Peyer's patch (tissue), 4 donors: Measurements from ENCODE around the gene HOXB5.

Experiments used
- POLR2A ChIP-seq, 2 donors: fragments of 450-650 bp; IDR thresholded peaks; one replicate each; pipeline ENCODE4 v1.5.1; 2017; ENCODE audit warnings: antibody characterized with exemption in 2 of 2, mild to moderate bottlenecking in 2 of 2, moderate library complexity in 2 of 2
- TF ChIP-seq, protein P1 (sequence below), 6 experiments: fragments of 450-650 bp in 4 of 6; fragments of 200-600 bp in 2 of 6; sonication (generic) in 1 of 6; IDR thresholded peaks; one replicate each; pipeline ENCODE4 v1.5.1; 2017 to 2019; ENCODE audit warnings: antibody characterized with exemption in 6 of 6, mild to moderate bottlenecking in 3 of 6, moderate library complexity in 1 of 6

- TF ChIP-seq, protein P1, sequence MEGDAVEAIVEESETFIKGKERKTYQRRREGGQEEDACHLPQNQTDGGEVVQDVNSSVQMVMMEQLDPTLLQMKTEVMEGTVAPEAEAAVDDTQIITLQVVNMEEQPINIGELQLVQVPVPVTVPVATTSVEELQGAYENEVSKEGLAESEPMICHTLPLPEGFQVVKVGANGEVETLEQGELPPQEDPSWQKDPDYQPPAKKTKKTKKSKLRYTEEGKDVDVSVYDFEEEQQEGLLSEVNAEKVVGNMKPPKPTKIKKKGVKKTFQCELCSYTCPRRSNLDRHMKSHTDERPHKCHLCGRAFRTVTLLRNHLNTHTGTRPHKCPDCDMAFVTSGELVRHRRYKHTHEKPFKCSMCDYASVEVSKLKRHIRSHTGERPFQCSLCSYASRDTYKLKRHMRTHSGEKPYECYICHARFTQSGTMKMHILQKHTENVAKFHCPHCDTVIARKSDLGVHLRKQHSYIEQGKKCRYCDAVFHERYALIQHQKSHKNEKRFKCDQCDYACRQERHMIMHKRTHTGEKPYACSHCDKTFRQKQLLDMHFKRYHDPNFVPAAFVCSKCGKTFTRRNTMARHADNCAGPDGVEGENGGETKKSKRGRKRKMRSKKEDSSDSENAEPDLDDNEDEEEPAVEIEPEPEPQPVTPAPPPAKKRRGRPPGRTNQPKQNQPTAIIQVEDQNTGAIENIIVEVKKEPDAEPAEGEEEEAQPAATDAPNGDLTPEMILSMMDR (IDR thresholded peaks at IDR 0.05), result no peak
- no peak for TF ChIP-seq POLR2A (IDR thresholded peaks at IDR 0.05)
Measured at GRCh38 chr17:48592577-48592976, 1.0 kb downstream of the HOXB5 start.
